Body of pancreas (tissue), 4 donors: ENCODE data around the gene HCAR1.

Source experiments
- CTCF ChIP-seq, 7 experiments: fragments of 450-650 bp in 4 of 7; fragments of 200-600 bp in 3 of 7; sonication (generic) in 3 of 7; IDR thresholded peaks; one replicate each; pipeline ENCODE4 v1.5.1; 2016 to 2019; ENCODE audit warnings: antibody characterized with exemption in 7 of 7
- POLR2A ChIP-seq, 3 donors: fragments of 450-650 bp; IDR thresholded peaks; one replicate each; pipeline ENCODE4 v1.6.1; 2016; ENCODE audit warnings: antibody characterized with exemption in 3 of 3, mild to moderate bottlenecking in 2 of 3

GRCh38 chr12:122757568-122757967 lies 26.9 kb upstream of the HCAR1 start:
- TF ChIP-seq CTCF (IDR thresholded peaks at IDR 0.05) (no peak), POLR2A (IDR thresholded peaks at IDR 0.05) (no peak)
